Measurements from ENCODE around the gene GDPD3. TPM values are rescaled to one million over a fixed set of nuclear protein-coding genes. Genes with fewer than 3 reads are reported as not detected.
"Not testable (repeated sequence)": the region's sequence is repeated elsewhere in the genome, so short reads cannot be mapped to it uniquely, and the experiment has no call there.

GDPD3 gene
- total RNA-seq, 1 donor from 2014 or later: 5.3 TPM

DNA sequence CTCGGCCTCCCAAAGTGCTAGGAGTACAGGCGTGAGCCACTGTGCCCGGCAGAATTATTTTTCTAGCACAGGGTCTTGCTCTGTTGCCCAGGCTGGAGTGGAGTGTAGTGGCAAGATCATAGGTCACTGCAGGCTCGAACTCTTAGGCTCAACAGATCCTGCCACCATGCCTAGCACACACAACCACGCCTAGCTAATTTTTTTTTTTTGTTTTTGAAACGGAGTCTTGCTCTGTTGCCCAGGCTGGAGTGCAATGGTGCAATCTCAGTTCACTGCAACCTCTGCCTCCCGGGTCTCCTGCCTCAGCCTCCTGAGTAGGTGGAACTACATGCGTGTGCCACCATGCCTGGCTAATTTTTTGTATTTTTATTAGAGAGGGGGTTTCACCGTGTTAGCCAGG, 12.4 kb upstream of the GDPD3 start:
- not testable (repeated sequence) for DNase-seq (ENCODE audit: extremely low read depth, low read depth, low spot score)

DNA sequence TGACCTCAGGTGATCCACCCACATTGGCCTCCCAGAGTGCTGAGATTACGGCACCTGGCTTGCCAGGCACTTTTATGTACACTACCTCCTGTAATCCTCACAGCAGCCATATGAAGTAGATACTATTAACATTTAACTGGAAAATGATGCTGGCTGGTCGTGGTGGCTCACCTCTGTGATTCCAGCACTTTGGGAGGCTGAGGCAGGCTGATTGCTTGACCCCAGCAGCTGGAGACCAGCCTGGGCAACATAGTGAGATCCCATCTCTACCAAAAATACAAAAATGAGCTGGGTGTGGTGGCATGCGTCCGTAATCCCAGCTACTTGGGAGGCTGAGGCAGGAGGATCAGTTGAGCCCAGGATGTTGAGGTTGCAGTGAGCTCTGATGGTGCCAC, 11.6 kb upstream of the GDPD3 start:
- no peak for DNase-seq (ENCODE audit: extremely low read depth, low read depth, low spot score)

DNA sequence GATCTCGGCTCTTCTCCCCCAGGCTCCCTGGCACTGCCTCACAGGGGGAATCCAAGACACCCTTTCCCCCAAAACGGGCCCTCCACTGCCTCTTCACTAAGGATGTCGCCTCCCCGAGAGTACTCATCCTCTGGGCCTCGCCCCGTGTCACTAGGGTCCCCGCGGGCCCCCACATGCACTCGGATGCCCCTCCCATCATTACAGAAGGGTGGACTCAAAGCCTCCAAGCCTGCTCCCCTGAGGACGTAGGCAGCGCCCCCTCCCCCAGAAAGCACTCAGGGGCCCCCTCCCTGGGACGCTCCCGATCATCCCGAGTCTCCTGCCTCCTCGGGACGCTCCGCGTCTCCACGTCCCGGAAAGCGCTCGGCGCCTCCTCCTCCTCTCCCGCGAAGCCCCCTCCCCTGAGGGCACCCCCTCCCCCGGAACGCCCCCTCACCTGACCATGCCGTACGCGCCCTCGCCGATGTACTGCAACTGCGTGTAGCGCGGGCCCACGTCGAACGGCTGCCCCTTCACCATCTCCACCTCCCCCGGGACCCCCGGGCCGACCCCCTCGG, 9.3 kb upstream of the GDPD3 start:
- DNase-seq (ENCODE audit: extremely low read depth, low read depth, low spot score): no peak

DNA sequence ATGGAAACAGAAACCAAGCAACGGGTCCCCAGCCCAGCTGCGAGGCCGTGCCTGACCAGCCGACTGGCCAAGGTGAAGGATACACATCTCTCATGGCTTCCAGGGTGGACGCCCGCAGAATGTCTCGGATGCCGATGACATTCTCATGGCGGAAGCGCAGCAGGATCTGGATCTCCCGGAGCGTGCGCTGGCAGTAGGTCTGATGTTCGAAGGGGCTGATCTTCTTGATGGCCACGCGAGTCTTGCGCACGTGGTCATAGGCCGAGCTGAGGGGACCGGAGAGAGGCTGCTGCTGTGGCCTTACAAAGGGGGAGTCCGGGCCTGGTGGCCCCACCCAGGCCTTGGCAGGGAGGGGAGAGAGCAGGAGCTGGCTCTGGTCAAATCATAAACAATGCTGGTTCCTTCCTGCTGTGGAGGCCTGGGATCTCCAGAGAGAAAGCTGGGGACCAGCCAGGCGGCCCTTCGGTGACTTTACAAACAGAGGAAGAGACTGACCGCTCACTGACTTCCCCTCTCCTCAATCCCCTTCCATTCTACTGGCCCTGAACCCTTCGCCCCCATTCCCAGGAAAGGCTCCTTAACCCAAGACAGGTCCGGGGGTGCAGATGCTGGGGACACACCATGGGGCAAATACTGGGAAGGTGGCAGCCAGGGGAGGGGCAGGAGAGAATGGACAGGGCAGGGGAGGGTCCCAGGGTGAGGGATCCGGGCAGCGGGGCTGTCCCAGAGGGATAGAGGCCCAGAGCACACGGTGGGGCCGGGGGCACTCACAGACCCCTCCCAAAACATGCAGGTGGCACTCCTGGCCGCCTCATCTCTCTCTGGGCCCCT, 8.6 kb upstream of the GDPD3 start:
- no peak for DNase-seq (ENCODE audit: extremely low read depth, low read depth, low spot score)

DNA sequence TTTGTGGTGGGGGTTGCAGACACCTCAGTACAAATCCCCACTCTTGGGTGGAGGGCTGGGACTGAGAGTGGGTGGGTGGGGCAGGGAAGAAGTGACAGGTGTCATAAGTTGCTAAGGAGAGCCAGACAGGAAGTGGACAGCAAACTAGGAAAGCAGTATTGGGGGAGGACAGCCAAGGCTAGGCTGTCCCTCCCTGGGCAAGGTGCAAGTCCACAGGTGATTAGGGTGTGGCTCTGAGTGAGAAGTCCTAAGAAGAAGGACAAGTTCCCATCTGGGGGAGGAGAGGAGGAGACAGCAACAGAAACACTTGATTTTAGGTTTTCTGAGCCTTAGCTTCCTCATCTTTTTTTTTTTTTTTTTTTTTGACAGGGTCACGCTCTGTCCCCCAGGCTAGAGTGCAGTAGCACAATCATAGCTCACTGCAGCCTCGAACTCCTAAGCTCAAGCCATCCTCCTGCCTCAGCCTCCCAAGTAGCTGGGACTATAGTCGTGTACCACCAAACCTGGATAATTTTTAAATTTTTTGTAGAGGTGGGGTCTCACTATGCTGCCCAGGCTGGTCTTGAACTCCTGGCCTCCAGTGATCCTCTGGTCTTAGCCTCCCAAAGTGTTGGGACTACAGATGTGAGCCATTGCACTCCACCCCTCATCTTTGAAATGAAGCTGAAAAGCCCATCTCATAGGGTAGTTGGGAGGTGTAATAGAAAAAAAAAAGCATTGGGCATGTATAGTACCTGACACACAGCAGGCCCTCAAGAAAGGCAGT, 7.2 kb upstream of the GDPD3 start:
- DNase-seq (ENCODE audit: extremely low read depth, low read depth, low spot score): no peak

DNA sequence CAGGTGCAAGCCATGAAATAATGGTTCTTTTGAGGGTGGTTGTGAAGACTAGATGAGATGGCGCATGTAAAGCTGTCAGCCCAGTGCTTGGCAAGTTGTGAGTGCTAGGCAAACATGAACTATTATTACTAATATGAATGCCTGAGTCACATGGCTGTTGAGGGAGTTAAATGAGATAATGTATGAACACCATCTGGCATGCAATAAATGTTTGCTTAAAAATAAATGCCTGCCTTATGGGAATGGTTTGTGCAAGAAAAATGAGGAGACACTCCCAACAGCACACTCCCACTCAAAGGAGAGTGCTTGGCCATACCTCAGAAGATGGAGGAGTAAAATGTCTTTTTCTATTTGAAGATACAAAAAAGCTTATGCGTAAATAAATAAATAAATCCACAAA, 6.1 kb upstream of the GDPD3 start:
- DNase-seq (ENCODE audit: extremely low read depth, low read depth, low spot score): no peak

DNA sequence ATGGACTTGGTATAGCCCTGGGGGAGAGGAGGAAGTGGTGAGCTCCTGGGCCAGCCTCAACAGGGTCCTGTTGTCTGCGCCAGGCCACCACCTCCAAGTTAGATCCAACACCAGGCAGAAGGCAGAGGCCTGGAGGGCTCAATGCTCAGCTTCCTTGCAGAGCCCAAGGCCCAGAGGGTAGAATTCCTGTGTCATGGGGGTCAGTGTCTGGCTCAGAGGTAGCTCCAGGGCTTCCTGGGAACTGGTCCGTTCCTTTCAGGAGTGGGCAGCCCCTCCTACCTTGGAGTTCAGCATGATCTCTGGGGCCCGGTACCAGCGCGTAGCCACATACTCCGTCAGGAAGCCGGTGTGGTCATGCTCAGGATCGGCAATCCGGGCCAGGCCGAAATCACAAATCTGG, 4.4 kb upstream of the GDPD3 start:
- DNase-seq (ENCODE audit: extremely low read depth, low read depth, low spot score): no peak

DNA sequence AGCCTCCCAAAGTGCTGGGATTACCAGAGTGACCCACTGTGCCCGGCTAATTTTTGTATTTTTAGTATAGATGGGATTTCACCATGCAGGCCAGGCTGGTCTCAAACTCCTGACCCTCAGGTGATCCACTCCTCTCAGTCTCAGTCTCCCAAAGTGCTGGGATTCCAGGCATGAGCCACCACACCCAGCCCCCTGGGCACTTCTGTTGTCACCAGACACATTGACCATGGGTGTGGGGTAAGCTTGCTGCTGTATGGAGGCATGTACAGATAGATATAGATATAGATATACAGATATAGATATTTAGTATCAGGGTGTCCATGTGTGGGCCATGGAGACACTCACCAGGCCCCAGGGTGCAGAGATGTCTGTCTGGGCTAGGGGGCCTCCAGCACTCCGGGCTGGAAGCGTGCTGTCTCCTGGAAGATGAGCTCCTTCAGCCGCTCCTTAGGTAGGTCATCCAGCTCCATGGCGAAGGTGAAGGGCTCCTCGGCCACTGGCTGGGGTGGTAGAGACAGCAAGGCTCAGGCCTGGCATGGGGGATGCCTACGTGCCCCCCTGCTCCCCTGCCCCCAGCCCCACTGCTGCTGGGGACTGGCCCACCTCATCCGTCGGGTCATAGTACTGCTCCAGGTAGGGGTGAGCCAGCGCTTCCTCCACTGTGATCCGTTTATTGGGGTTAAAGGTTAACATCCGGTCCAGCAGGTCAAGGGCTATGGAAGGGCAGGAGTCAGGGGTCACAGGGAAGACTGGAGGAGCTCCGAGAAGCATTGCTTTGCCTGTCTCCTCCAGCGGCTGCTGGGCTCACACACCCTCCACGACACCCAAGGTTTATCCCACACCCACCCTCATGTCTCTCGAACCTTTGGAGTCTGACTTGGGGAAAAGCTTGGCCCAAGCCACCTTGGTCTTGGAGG, 3.2 kb upstream of the GDPD3 start:
- no peak for DNase-seq (ENCODE audit: extremely low read depth, low read depth, low spot score)

DNA sequence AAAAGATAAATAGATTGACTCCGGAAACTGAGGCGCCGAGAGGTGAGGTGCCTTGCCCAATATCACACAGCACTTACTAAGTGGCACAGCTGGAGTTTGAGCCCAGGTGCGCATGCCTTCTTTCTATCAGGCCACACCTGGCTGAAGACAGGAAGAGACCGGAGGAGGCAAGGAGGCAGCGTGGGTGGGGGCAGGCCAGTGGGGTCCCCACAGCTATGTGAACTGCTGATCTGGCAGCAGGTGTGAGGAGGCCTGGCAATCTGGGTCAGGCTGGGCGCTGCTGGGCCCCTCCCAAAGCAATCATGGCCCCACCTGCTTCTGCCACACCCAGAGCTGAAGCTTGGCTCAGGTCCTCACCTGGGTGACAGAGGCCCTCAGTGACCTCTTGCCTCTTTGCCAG, 1.9 kb upstream of the GDPD3 start:
- no peak for DNase-seq (ENCODE audit: extremely low read depth, low read depth, low spot score)

DNA sequence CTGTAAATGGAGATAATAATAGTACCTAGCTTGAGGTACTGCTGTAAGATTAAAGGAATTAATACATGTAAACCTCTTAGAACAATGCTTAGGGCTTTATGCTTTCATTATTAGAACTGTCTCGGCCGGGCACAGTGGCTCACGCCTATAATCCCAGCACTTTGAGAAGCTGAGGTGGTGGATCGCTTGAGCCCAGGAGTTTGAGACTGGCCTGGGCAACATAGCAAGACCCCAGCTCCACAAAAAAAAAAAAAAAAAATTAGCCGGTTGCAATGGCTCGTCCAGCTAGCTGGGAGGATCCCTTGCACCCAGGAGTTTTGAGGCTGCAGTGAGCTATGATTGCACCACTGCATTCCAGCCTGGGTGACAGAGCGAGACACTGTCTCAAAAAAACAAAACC, 1.5 kb upstream of the GDPD3 start:
- not testable (repeated sequence) for DNase-seq (ENCODE audit: extremely low read depth, low read depth, low spot score)

DNA sequence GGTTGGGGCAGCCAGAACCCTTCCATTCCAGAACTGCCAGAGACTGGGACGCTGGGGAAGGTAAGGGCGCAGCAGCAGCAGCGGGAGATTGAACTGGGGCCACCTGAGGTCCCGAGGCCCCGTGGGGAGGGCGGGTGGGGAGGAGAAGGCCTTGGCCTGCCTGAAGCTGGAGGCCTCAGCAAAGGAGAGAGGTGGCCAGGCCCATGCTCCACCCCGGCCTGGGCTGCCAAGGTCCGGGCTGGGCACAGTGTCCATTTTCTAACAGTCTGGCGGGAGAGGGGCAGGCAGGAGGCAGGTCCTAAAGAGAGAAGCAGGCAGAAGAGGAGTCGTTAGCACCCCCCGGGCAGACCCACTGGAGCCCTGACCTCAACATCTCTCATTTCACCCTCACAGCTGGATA, 1.1 kb upstream of the GDPD3 start:
- no peak for DNase-seq (ENCODE audit: extremely low read depth, low read depth, low spot score)

DNA sequence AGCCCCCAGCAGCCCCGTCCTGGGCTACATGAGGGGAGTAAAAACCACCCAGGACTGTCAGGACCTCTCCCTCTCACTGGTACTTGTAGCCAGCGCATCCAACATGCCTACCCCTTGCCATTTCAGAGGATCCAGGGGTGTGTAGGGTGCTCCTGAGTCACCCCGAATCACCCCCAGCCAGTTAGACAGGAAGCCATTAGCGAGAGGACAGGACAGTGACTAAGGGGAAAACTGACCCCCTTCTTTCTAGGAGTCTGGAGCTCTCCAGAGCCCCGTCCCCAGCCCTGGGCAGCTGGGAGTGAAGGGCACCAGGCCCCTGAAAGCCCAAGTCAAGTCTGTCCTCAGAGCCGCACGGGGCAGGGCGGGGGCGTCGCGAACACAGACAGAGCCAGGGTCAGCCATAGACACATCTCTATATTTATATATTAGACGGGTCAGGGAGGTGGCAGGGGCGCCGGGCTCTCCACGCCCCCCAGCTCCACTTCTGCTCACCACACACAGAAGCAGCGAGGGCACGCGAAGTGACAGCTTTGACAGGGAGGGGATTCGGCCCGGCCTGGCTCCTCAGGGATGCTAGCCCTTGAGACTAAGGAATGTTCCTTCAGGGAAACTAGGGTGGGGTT, 485 bp upstream of the GDPD3 start:
- no peak for DNase-seq (ENCODE audit: extremely low read depth, low read depth, low spot score)

DNA sequence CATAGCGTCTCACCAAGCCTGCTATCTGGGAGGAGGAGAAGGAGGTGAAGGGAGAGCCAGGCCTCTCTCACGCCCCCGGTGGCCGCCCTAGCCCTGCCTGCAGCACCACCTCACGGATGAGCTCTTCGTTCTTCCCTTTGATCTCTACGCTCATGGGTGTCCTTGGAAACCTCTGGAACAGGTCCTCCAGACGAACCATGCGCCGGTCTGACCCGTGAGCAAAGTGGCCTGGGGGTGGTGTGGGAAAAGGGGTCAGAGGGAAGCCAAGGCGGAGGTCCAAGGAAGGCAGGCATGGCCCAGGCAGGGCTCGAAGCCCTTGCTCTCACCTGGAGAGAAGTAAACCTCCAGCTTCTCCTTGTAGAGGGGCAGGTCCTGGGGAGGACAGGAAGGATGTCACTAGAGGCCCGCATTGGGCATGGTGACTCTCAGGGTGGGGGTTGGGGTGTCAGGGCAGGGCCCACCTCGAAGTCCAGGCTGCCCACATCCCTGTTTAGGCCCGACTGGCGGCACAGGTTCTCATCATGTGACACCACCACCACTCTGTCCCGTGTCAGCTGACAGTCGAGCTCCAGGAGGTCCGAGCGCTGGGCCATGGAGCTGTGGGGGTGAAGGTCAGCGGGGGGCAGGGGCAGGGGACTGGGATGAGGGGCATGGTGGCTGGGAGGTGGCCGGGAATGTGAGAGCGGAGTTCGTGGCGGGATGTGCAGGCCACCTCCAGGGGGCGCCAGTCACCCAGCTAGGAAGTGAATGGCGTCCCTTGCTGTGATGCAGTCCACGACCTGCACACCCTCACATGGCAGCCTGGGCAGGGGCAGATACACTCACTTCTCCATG, 923 bp downstream of the GDPD3 start:
- no peak for DNase-seq (ENCODE audit: extremely low read depth, low read depth, low spot score)

DNA sequence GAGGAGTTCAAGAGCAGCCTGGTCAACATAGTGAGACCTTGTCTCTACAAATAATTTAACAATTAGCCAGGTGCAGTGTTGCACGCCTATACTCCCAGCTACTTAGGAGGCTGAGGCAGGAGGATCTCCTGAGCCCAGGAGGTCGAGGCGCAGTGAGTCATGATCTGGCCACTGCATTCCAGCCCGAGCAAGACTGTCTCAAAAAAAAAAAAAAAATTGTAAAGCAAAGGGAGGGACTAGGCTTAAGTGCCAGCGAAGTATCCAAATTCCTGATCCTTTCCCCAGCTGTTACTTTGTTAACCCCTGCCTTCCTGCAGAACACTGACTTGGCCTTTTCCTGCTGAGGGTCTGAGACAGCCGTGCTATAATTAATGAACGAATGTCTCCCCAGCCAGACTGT, 2.7 kb downstream of the GDPD3 start:
- no peak for DNase-seq (ENCODE audit: extremely low read depth, low read depth, low spot score)

DNA sequence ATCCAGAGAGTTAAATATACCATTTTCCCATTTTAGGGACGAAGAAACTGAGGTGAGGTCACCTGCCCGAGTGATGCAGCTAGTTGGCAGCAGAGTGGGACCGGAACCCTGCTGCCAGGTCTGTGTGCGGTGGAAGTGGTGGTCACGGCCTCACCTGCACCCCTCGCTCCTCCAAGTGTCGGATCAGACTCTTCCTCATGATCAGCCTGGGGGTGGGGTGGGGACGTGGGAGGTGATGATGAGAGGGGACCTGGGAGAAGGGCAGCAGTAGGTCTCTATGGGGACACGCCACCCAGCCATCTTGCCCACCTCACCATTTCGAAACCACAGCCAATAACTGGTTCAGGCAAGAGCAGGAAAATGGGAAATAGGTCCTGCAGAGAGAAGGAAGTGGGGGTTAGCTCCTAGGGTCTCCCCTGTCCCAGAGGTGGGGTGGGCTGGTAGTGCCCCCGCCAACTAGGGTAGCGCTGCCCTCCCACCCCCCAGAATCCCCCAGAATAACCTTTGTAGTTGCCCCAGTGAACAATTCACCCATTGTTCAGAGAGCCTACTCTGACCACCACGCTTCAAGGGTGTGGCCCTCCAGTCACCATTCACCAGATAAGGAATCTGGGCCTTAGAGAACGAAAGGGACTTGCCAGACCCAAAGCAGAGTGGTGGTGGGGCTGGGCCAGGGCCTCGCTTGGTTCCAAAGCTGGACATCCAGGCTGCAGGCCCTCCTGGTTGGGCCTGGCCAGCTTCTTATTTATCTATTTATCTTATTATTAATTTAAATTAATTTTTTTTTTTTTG, 5.1 kb downstream of the GDPD3 start:
- DNase-seq (ENCODE audit: extremely low read depth, low read depth, low spot score): no peak

DNA sequence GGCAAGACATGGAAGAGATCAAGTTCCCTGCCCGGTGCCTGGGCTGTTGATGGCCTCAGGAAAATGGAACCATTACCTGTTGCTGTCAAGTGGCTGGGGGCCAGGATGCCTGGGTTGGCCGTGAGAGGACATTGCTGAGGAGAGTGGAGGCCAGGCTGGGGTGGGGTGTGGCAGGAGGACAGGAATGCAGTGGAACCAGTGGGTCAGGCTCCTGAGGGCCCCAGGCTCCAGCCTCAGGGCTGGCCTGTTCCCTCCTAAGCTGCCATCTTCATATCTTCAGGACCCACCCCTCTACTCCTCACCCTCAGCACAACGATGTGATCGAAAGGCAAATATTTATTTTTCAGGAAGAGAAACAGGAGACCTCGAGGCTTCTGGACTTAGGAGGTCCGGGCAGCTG, 8.8 kb downstream of the GDPD3 start:
- no peak for DNase-seq (ENCODE audit: extremely low read depth, low read depth, low spot score)

DNA sequence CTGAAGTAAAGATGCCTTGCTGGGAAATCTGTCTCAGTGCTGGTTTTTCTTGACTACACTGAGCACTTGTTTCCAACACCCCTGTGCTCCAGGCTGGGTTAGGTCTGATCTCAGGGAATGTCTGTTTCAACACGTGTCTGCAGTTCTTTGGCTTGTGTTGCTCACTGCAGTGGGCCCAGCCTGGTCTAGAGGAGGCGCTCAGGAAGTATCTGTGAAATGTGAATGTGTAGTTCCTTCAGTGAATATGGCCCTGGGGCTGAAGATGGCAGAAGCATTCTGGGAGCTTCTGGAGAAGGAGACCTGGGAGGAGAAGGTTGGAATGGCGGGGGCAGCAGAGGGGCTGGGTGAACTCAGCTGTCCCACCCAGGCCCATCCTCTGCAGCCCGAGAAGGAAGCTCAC, 9.2 kb downstream of the GDPD3 start:
- no peak for DNase-seq (ENCODE audit: extremely low read depth, low read depth, low spot score)

DNA sequence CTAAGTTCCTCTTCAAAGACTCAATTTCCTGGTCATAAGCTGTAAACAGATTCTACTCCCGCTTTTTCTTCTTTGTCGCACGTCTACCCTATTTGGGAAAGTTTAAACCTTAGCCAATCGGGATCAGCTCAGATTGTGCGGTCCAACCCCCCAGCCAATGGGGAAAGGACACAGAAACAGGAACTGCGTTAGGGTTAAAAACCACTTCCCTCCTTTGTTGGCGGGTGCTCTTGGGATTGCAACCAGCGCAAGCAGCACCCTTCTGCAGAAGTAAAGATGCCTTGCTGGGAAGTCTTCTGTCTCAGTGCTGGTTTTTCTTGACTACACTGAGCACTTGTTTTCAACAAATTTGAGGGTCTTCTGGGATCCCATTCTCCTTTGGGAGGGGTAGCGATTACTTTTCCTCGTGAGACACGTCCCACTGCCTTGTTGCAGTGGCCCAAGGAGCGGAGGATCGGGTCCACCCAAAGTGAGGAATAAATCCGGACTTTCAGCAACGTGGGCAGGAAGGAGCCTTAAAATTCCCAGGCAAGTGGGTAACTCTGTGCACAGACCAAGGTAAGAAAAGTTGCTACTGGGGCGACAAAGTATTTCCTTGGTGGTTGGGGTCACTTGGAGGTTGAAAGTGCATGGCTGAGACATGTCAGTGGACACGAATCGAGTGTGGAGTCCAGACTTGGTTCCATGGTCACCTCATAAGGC, 16.3 kb downstream of the GDPD3 start:
- DNase-seq (ENCODE audit: extremely low read depth, low read depth, low spot score): no peak

Measured in glomerular endothelial cell (primary cell).